Coronary artery (tissue), 2 donors: ENCODE data around the gene MRC2.

Experiments used
- DNase-seq: peaks from one replicate; pipeline ENCODE4 v3.0.0-alpha.2; 2017; ENCODE audit warnings: low spot score
- H3K27ac ChIP-seq, 2 donors: fragments of 200-600 bp; sonication (generic); one replicate each; pipeline ENCODE4 v1.5.1; 2016 to 2019
- H3K4me3 ChIP-seq: fragments of 200-600 bp; sonication (generic); 2 replicates; pipeline ENCODE4 v1.5.1; 2016; ENCODE audit warnings: mild to moderate bottlenecking, moderate library complexity
- TF ChIP-seq, protein P1 (sequence below): fragments of 200-600 bp; sonication (generic); IDR thresholded peaks from one replicate; pipeline ENCODE4 v1.5.1; 2019; ENCODE audit warnings: antibody characterized with exemption

The MRC2 gene

DNA sequence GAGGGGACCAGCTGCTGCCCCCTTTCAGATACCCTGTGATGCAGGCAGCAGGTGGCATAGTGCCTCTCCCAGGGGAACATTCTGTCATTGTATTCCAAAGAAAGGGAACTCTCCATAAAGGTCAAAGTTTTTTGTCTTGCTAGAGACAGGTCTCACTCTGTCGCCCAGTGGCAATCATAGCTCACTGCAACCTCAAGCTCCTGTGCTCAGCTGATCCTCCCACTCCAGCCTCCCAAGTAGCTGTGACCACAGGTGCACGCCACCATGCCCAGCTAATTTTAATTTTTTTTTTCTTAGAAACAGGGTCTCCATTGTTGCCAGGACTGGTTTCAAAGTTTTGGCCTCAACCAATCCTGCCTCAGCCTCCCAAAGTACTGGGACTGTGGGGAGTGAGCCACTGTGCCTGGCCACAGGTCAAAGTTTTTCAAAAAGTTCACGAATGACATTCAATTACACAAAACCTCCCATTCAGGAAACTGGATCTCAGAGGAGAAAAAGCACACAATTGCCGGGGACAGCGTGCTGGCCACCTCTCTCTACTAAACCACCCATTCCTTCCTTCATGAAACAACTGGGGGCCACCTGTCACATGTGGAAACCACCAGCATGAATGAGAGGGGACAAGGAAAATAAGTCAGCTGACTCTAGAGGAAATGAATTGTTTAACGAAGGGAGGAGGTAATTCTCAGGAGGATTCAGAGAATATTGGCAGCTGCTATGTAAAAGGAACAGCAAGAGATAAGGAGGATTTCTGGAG lies 100.6 kb downstream of the MRC2 start:
- no peak overlapping the region for H3K4me3 ChIP-seq
- DNase-seq, result no peak
- TF ChIP-seq, protein P1, sequence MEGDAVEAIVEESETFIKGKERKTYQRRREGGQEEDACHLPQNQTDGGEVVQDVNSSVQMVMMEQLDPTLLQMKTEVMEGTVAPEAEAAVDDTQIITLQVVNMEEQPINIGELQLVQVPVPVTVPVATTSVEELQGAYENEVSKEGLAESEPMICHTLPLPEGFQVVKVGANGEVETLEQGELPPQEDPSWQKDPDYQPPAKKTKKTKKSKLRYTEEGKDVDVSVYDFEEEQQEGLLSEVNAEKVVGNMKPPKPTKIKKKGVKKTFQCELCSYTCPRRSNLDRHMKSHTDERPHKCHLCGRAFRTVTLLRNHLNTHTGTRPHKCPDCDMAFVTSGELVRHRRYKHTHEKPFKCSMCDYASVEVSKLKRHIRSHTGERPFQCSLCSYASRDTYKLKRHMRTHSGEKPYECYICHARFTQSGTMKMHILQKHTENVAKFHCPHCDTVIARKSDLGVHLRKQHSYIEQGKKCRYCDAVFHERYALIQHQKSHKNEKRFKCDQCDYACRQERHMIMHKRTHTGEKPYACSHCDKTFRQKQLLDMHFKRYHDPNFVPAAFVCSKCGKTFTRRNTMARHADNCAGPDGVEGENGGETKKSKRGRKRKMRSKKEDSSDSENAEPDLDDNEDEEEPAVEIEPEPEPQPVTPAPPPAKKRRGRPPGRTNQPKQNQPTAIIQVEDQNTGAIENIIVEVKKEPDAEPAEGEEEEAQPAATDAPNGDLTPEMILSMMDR, result no peak
- no peak overlapping the region for H3K27ac ChIP-seq

DNA sequence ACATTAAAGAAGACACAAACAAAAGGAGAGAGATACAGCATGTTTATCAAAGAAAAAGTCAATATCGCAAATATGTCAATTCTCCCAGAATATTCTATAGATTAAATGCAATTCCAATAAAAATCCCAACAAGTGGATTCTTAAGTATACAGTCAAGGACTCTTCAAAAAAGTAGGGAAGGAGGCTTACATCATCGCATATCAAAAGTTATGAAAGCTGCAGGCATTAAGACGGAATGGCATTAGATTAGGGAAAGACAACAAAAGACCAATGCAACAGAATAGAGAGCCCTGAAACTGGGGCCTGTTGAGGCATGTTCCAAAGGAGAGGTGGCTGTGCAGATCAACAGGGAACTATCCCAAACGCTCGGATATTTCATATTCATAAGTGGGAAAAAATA lies 104.7 kb downstream of the MRC2 start:
- DNase-seq, result no peak
- Histone ChIP-seq H3K27ac (no peak overlapping the region), H3K4me3 (no peak overlapping the region)
- TF ChIP-seq, protein P1, result no peak

DNA sequence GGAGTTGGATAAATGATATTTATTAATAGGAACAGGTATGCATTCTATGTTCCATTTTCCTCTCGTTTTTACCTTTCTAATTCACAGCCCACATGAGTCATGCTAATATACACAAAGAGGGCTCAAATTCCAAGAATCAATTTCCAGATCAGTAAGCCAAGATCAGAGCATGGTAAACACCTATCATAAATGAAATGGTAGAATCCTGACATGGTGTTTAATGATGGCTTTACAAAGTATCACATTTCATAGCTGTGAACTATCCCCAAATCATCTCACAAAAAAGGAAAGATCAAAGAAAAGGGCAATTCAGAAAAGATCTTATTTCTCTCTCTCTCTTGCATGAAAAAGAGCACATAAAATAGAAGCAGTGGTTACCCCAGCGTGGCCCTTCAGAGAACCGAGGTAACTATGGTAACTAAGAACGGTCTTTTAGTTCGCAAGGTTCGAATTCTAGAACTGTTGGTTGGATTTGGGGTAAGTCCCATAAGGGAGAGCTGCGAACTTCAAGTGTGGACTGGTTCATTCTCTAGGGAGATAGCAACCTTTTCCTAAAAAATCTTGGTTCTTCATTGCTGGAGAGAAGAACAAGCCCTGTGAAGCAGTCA lies 107.7 kb downstream of the MRC2 start:
- Histone ChIP-seq H3K4me3 (no peak overlapping the region), H3K27ac (no peak overlapping the region)
- no peak for DNase-seq
- TF ChIP-seq, protein P1, result no peak

DNA sequence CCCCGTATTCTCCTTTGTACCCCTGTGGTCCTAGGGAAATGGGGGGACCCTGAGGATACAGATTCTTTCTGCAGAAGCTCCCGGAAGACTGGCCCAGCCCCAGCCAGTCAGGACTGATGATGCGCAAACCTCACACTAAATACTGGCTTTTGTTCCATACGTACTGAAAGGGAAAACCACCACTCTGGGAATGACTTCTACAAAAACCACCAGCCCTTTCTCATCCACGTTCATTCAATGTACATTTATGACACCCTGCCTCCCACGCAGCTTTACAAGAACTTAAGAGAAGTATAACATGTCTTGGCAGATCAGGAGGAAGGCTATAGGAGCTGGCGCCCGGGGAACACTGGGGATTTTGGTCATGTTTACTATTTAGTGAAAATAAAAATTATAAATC lies 110.0 kb downstream of the MRC2 start:
- H3K27ac ChIP-seq, result no peak overlapping the region
- H3K4me3 ChIP-seq, result no peak overlapping the region
- TF ChIP-seq, protein P1, result no peak
- no peak for DNase-seq

DNA sequence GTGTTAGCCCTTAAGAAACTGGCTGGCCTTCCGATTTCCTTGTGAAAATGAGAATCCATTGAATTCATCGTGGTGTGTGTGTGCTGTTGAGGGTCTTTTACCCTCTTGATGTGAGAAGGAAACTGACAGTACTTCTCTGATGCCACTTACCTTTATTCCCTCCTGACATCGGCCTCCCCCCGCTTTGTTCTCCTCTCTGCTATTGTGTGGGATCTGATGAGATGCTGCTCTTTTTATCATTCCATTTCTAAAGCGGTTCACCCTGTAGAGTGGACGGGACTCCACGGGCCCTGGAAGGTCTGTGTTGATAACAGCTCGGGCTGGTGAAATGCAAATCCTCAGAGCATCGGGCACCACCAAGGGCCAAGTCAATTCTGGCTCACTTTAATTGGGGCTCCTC lies 110.8 kb downstream of the MRC2 start:
- TF ChIP-seq, protein P1, result no peak
- H3K27ac ChIP-seq, result no peak overlapping the region

DNA sequence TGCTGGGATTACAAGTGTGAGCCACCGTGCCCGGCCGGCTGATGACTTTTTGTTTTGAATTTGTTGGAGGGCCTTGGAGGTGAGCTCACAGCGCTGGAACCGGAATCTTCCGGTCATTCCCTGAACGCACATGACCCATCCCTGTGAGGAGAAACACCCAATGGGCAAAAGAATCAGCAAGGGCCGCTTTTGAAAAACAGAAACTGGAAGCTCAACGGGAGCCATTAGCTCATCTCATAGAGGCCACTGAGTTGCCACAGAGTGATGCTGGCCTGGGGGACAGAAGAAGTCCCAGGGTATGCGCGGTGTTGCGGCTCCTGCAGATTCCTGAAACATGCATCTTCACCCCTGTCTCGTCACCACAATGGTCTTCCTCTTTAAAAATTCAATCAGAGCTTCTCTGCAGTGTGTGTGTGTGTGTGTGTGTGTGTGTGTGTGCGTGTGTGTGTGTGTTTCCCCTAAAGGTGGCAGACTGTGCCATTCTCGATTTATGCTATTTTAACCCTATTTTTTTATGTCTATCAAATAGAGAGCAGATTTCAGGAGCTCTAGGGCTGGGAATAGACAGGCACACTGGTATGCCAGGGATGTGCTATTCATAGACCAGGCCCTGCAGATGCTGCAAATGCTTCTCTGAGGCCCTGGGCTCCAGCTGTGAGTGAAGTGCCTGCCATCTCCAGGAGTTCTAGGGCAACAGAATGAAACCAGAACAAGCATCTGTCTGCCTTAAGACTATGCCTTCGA lies 112.3 kb downstream of the MRC2 start:
- H3K4me3 ChIP-seq, result no peak overlapping the region
- H3K27ac ChIP-seq, result no peak overlapping the region
- no peak for DNase-seq
- TF ChIP-seq, protein P1, result no peak

More for the DNA sequence above, 110.8 kb downstream of the MRC2 start:
- no peak for DNase-seq
- no peak overlapping the region for H3K4me3 ChIP-seq
